ENCODE measurements around the gene PTPMT1.
"Not testable (repeated sequence)": the region's sequence is repeated elsewhere in the genome, so short reads cannot be mapped to it uniquely, and the experiment has no call there.

PTPMT1 gene

GRCh38 chr11:47557004-47557403 is 8.4 kb upstream of the PTPMT1 start:
- DNase-seq (ENCODE audit: low spot score); H3K4me1 Mint-ChIP-seq (ENCODE audit: low read depth); H3K36me3 Mint-ChIP-seq (ENCODE audit: low read depth); H3K9me3 Mint-ChIP-seq; H3K27me3 Mint-ChIP-seq (ENCODE audit: low read depth); H3K4me3 Mint-ChIP-seq; H3K27ac Mint-ChIP-seq: not testable (repeated sequence)

DNA sequence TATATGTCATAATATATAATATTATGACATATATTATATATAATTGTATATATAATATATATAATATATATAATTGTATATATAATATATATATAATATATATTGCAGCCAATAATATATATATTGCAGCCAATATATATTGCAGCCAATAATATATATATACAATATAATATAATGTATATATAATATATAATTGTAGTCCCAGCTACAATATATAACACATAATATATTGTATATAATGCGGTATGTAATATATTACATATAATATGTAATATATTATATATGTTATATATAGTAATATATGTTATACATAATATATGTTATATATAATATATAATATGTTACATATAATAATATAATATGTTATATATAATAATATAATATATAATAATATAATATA is 6.7 kb upstream of the PTPMT1 start:
- Mint-ChIP-seq H3K27me3 (ENCODE audit: low read depth) (no peaks in the 10 kb centered on the region), H3K4me3 (no peak overlapping the region), H3K36me3 (ENCODE audit: low read depth) (peaks cover 1% of the 10 kb centered on the region), H3K27ac (no peak overlapping the region), H3K9me3 (no peaks in the 10 kb centered on the region), H3K4me1 (ENCODE audit: low read depth) (peaks cover 5% of the 10 kb centered on the region)
- DNase-seq (ENCODE audit: low spot score) = no peak

DNA sequence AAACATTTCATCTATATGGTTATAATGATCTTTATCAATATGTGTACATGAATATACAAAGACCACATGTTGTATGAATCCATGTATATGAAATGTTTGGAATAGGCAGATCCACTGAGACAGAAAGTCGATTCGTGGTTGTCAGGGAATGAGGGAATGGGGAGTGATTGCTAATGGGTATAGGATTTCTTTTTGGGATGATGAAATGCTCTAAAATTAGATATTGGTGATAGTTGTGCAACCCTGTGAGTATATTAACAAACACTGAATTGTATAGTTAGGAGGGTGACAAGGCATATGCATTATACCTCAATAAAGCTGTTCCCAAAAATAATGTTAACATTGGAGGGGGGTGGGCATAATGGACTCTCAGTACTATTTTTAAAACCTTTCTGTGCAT is 5.0 kb upstream of the PTPMT1 start:
- H3K27me3 Mint-ChIP-seq (ENCODE audit: low read depth) = no peaks in the 10 kb centered on the region
- H3K36me3 Mint-ChIP-seq (ENCODE audit: low read depth) = peaks cover 1% of the 10 kb centered on the region
- peaks cover 4% of the 10 kb centered on the region for H3K4me1 Mint-ChIP-seq (ENCODE audit: low read depth)
- H3K9me3 Mint-ChIP-seq = no peaks in the 10 kb centered on the region
- H3K27ac Mint-ChIP-seq = no peak overlapping the region
- DNase-seq (ENCODE audit: low spot score) = no peak
- no peak overlapping the region for H3K4me3 Mint-ChIP-seq

DNA sequence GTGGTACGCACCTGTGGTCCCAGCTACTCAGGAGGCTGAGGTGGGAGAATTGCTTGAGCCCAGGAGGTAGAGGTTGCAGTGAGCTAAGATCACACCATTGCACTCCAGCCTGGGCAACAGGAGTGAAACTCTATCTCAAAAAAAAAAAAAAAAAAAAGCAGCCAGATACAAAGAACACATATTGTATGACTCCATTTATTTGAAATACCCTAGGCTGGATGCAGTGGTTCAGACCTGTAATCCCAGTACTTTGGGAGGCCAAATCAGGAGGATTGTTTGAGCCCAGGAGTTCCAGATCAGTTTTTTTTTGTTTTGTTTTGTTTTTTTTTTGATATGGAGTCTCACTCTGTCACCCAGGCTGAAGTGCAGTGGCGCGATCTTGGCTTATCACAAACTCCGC is 3.0 kb upstream of the PTPMT1 start:
- H3K4me1 Mint-ChIP-seq (ENCODE audit: low read depth) = peaks cover 12% of the 10 kb centered on the region
- H3K27me3 Mint-ChIP-seq (ENCODE audit: low read depth); H3K4me3 Mint-ChIP-seq; H3K27ac Mint-ChIP-seq; DNase-seq (ENCODE audit: low spot score); H3K9me3 Mint-ChIP-seq; H3K36me3 Mint-ChIP-seq (ENCODE audit: low read depth): not testable (repeated sequence)

DNA sequence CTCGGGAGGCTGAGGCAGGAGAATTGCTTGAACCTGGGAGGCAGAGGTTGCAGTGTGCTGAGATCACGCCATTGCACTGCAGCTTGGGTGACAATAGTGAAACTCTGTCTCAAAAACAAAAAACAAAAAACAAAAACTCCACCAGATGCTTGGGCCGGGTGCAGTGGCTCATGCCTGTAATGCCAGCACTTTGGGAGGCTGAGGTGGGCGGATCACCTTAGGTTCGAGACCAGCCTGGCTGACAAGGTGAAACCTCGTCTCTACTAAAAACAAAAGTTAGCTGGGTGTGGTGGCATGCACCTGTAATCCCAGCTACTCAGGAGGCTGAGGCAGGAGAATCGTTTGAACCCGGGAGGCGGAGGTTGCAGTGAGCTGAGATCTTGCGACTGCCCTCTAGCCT is 1.0 kb upstream of the PTPMT1 start:
- not testable (repeated sequence) for DNase-seq (ENCODE audit: low spot score); H3K36me3 Mint-ChIP-seq (ENCODE audit: low read depth); H3K27me3 Mint-ChIP-seq (ENCODE audit: low read depth); H3K9me3 Mint-ChIP-seq
- H3K27ac Mint-ChIP-seq = peak overlapping the region; percentile 49
- peak overlapping the region; percentile 43 for H3K4me3 Mint-ChIP-seq
- peaks cover 12% of the 10 kb centered on the region for H3K4me1 Mint-ChIP-seq (ENCODE audit: low read depth)

- Mint-ChIP-seq H3K36me3 (ENCODE audit: low read depth) (peaks cover 10% of the 10 kb centered on the region), H3K4me3 (peak overlapping the region; percentile 77), H3K27ac (peak overlapping the region; percentile 75), H3K4me1 (ENCODE audit: low read depth) (peaks cover 12% of the 10 kb centered on the region), H3K9me3 (no peaks in the 10 kb centered on the region), H3K27me3 (ENCODE audit: low read depth) (no peaks in the 10 kb centered on the region)
- no peak for DNase-seq (ENCODE audit: low spot score)
Measured at GRCh38 chr11:47564933-47565339, 463 bp upstream of the PTPMT1 start.

GRCh38 chr11:47566149-47566698 is 825 bp downstream of the PTPMT1 start:
- Mint-ChIP-seq H3K9me3 (no peaks in the 10 kb centered on the region), H3K27ac (peak overlapping the region; percentile 57), H3K36me3 (ENCODE audit: low read depth) (peaks cover 15% of the 10 kb centered on the region), H3K27me3 (ENCODE audit: low read depth) (no peaks in the 10 kb centered on the region), H3K4me3 (peak overlapping the region; percentile 84), H3K4me1 (ENCODE audit: low read depth) (peaks cover 12% of the 10 kb centered on the region)
- no peak for DNase-seq (ENCODE audit: low spot score)

DNA sequence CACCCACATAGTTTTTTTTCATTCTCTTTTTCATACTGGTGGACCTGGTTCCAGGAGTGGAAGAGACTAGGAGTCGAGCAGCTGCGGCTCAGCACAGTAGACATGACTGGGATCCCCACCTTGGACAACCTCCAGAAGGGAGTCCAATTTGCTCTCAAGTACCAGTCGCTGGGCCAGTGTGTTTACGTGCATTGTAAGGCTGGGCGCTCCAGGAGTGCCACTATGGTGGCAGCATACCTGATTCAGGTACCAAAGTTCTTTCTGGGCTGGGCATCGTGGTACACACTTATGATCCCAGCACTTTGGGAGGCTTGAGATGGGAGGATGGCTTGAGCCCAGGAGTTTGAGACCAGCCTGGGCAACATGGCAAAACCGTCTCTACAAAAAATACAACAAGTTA is 4.2 kb downstream of the PTPMT1 start:
- H3K27me3 Mint-ChIP-seq (ENCODE audit: low read depth) = no peaks in the 10 kb centered on the region
- DNase-seq (ENCODE audit: low spot score) = no peak
- H3K4me3 Mint-ChIP-seq = no peak overlapping the region
- H3K27ac Mint-ChIP-seq = no peak overlapping the region
- H3K4me1 Mint-ChIP-seq (ENCODE audit: low read depth) = peaks cover 9% of the 10 kb centered on the region
- no peaks in the 10 kb centered on the region for H3K9me3 Mint-ChIP-seq
- peaks cover 33% of the 10 kb centered on the region for H3K36me3 Mint-ChIP-seq (ENCODE audit: low read depth)

GRCh38 chr11:47570651-47571356 is 5.4 kb downstream of the PTPMT1 start:
- Mint-ChIP-seq H3K9me3 (no peaks in the 10 kb centered on the region), H3K27me3 (ENCODE audit: low read depth) (no peaks in the 10 kb centered on the region), H3K4me1 (ENCODE audit: low read depth) (peaks cover 8% of the 10 kb centered on the region), H3K4me3 (no peak overlapping the region), H3K27ac (no peak overlapping the region), H3K36me3 (ENCODE audit: low read depth) (peaks cover 38% of the 10 kb centered on the region)
- DNase-seq (ENCODE audit: low spot score) = no peak

DNA sequence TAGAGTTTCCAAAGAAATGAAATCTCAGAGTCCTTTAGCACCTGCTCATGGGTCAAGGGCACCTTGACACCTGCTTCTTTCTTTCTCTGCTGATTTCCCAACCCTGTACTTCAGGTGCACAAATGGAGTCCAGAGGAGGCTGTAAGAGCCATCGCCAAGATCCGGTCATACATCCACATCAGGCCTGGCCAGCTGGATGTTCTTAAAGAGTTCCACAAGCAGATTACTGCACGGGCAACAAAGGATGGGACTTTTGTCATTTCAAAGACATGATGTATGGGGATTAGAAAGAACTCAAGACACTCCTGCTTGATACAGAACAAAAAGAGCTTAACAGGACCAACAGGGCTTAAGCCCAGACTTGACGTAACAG is 5.9 kb downstream of the PTPMT1 start:
- H3K4me3 Mint-ChIP-seq = no peak overlapping the region
- no peak for DNase-seq (ENCODE audit: low spot score)
- no peaks in the 10 kb centered on the region for H3K9me3 Mint-ChIP-seq
- H3K36me3 Mint-ChIP-seq (ENCODE audit: low read depth) = peaks cover 40% of the 10 kb centered on the region
- no peak overlapping the region for H3K27ac Mint-ChIP-seq
- H3K4me1 Mint-ChIP-seq (ENCODE audit: low read depth) = peaks cover 7% of the 10 kb centered on the region
- no peaks in the 10 kb centered on the region for H3K27me3 Mint-ChIP-seq (ENCODE audit: low read depth)

DNA sequence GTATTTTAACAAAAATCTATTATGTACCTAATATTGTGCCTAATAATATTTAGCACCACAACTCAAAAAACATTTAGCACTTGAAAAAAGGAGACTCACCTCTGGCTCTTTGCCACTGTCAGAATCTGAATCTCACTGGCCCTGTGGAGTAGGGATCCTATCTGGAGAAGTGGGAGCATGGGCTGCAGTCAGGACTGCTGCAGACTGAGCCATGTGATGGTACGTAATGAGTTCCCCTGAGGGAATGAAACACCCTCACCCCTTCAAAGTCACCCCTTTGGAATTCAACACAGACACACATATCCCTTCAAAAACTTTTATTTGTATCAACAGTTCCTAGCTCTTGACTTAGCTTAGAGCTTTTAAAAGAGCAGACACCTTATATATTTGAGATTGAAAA is 6.5 kb downstream of the PTPMT1 start:
- no peaks in the 10 kb centered on the region for H3K9me3 Mint-ChIP-seq
- H3K27ac Mint-ChIP-seq = no peak overlapping the region
- H3K4me3 Mint-ChIP-seq = no peak overlapping the region
- H3K27me3 Mint-ChIP-seq (ENCODE audit: low read depth) = no peaks in the 10 kb centered on the region
- H3K36me3 Mint-ChIP-seq (ENCODE audit: low read depth) = peaks cover 40% of the 10 kb centered on the region
- H3K4me1 Mint-ChIP-seq (ENCODE audit: low read depth) = peaks cover 2% of the 10 kb centered on the region
- DNase-seq (ENCODE audit: low spot score) = no peak

DNA sequence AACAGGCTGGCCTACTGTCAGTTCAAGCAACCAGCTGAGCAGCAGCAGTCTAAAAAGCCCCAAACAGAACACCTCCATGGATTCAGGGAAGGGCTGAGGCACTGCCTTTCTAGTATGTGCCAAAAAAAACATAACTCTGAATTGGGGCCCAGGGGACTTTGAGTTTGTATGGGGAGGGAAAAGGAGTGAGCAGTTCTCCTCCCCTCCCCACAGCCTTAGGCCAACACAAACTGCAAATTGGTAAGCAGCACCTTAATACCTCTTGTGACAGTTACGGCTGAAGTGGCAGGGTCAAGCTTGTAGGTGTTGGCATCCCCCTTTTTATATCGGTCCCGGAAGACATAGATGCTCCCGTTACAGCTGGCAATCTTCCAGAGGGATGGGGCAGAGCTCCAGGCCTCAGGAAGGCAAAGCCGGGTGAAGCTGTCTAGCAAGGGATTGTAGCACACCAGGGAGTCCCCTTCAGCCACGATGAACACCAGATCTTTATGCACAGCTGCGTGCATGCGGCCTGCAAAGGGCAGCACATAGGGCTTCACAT is 7.4 kb downstream of the PTPMT1 start:
- Mint-ChIP-seq H3K27me3 (ENCODE audit: low read depth) (no peaks in the 10 kb centered on the region), H3K9me3 (no peaks in the 10 kb centered on the region), H3K36me3 (ENCODE audit: low read depth) (peaks cover 44% of the 10 kb centered on the region), H3K4me1 (ENCODE audit: low read depth) (peaks cover 7% of the 10 kb centered on the region), H3K4me3 (no peak overlapping the region), H3K27ac (no peak overlapping the region)
- no peak for DNase-seq (ENCODE audit: low spot score)

GRCh38 chr11:47573321-47573720 is 7.9 kb downstream of the PTPMT1 start:
- H3K27ac Mint-ChIP-seq = no peak overlapping the region
- H3K36me3 Mint-ChIP-seq (ENCODE audit: low read depth) = peaks cover 44% of the 10 kb centered on the region
- no peak overlapping the region for H3K4me3 Mint-ChIP-seq
- peaks cover 11% of the 10 kb centered on the region for H3K4me1 Mint-ChIP-seq (ENCODE audit: low read depth)
- H3K9me3 Mint-ChIP-seq = no peaks in the 10 kb centered on the region
- no peaks in the 10 kb centered on the region for H3K27me3 Mint-ChIP-seq (ENCODE audit: low read depth)
- DNase-seq (ENCODE audit: low spot score) = no peak

DNA sequence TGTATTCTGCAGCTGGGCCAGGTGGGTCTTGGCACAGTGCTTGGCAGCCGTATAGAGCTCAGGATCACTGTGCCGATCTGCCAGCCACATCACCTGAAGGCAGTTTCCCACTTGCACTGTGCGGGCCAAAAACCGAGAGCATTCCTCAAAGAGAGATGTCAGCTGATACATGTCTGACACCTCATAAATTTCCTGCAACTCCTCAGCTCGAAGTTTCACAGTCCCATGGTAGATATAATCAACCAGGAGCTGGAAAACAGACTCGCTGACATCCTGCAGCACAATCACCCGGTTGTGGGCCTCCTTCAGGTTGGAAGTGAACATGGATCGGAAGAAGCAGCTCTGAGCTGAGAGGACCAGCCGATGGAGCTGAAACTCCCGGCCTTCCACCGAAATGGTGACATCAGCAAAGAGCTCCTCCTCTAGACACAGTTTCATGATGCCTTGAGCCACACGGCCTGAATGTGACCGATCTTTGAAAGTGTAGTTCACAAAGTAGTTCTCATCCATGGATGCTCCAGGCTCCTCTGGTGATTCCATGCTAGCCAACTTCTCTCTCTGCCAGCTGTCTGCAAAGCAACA is 12.2 kb downstream of the PTPMT1 start:
- peaks cover 24% of the 10 kb centered on the region for H3K4me1 Mint-ChIP-seq (ENCODE audit: low read depth)
- DNase-seq (ENCODE audit: low spot score) = no peak
- H3K9me3 Mint-ChIP-seq = no peaks in the 10 kb centered on the region
- no peak overlapping the region for H3K27ac Mint-ChIP-seq
- no peaks in the 10 kb centered on the region for H3K27me3 Mint-ChIP-seq (ENCODE audit: low read depth)
- peak overlapping the region; percentile 100 for H3K4me3 Mint-ChIP-seq
- H3K36me3 Mint-ChIP-seq (ENCODE audit: low read depth) = peaks cover 51% of the 10 kb centered on the region

Measured in T-helper 2 cell treated with Interferon-gamma antibody and Interleukin-4, amounts not matched to agents 5 μg/mL and 100 μg/mL, for 36 hours (primary cell).